Gastroesophageal sphincter (tissue), 4 donors: Measurements from ENCODE around the gene PNPLA7. TPM values are rescaled to one million over a fixed set of nuclear protein-coding genes. Genes with fewer than 3 reads are reported as not detected.

ENCODE experiments used
- ATAC-seq: fragments of 150-250 bp; one replicate; pipeline ENCODE4 v1.9.1; 2016; ENCODE audit warnings: mild to moderate bottlenecking, moderate library complexity
- H3K27ac ChIP-seq, 4 donors: fragments of 200-600 bp; sonication (generic) in 3 of 4; 1 replicate in 3 of 4; 2 replicates in 1 of 4; pipeline ENCODE4 v1.5.1; 2016 to 2019
- H3K27me3 ChIP-seq: fragments of 200-600 bp; sonication (generic); one replicate; pipeline ENCODE4 v1.5.1; 2019
- H3K36me3 ChIP-seq, 2 donors: fragments of 200-600 bp; sonication (generic); one replicate each; pipeline ENCODE4 v1.5.1; 2019; ENCODE audit warnings: control low read depth in 1 of 2
- H3K4me1 ChIP-seq, 3 donors: fragments of 200-600 bp; sonication (generic); 1 replicate in 2 of 3; 2 replicates in 1 of 3; pipeline ENCODE4 v1.5.1; 2016 to 2019; ENCODE audit warnings: control low read depth in 2 of 3
- H3K4me3 ChIP-seq, 2 donors: fragments of 200-600 bp; sonication (generic); one replicate each; pipeline ENCODE4 v1.5.1; 2019; ENCODE audit warnings: mild to moderate bottlenecking in 1 of 2, moderate library complexity in 1 of 2
- H3K9me3 ChIP-seq, 3 donors: fragments of 200-600 bp; sonication (generic); one replicate each; pipeline ENCODE4 v1.5.1; 2017 to 2019; ENCODE audit warnings: control low read depth in 2 of 3
- EP300 ChIP-seq: sonication (generic); formaldehyde crosslinking; IDR thresholded peaks from one replicate; pipeline ENCODE4 v1.6.1; 2017; ENCODE audit warnings: antibody characterized with exemption, mild to moderate bottlenecking
- POLR2A ChIP-seq, 2 donors: fragments of 450-650 bp; IDR thresholded peaks; one replicate each; pipeline ENCODE4 v1.6.1; 2017; ENCODE audit warnings: antibody characterized with exemption in 2 of 2, mild to moderate bottlenecking in 2 of 2, moderate library complexity in 1 of 2
- POLR2AphosphoS5 ChIP-seq: sonication (generic); formaldehyde crosslinking; IDR thresholded peaks from one replicate; pipeline ENCODE4 v1.6.1; 2017; ENCODE audit warnings: antibody characterized with exemption
- WGBS, 2 donors: methylation state at CpG; one replicate each; pipeline ENCODE4 v1.1.5; 2018; ENCODE audit warnings: low coverage in 1 of 2; 5-methylcytosine and 5-hydroxymethylcytosine counted together
- total RNA-seq, 4 donors: library from RNA; depleted of rRNA; stranded (reverse); fragments of >200 nt; gene quantifications; one replicate each; pipeline ENCODE4 v1.1.0, GENCODE V29; 2016
- TF ChIP-seq, protein P1 (sequence below), 4 experiments: fragments of 200-600 bp in 2 of 4; fragments of 450-650 bp in 2 of 4; sonication (generic) in 1 of 4; IDR thresholded peaks; one replicate each; pipeline ENCODE4 v1.5.1; 2017 to 2019; ENCODE audit warnings: antibody characterized with exemption in 4 of 4, mild to moderate bottlenecking in 2 of 4, moderate library complexity in 2 of 4

The PNPLA7 gene
- total RNA-seq, 4 donors from 2014 or later = 2.0 to 11.2 (median 6.6) TPM

DNA sequence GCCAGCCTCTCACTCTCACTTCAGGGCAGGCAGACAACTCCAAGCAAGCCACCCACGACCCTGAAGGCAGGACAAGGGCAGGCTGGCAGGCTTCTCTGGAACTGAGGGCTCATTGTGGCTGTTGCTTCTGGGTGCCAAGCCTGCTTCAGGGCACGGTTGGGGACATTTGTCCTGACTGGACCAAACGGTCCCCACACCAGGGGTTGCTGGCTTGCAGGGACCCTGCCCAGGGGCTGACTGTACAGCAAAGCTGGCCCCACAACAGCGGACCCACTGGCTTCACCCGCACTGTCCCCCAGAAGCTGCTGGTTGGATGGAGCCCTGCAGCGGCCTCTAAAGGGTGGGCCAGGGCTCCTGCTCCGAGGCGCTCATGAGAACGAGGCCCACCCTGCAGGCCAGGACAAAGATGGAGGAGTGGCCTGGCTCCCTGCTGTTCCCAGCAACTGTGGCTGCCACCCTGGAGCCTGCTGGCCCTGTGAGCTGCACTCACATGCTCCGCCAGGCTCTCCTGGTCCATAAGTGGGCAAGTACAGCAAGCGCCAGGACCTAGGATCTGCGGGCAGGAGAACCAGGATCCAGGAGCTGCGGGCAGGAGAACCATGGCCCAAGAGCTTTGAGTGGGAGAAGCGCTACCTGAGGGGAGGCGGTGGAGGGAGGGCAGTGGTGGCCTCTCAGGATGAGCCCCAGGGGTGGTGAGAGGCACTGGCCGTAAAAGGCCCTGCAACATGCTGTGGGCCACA lies 56.7 kb downstream of the PNPLA7 start:
- H3K36me3 ChIP-seq = peaks cover 0 to 37% of the 10 kb centered on the region in 2 donors
- no peak overlapping the region for H3K4me3 ChIP-seq
- no peak for ATAC-seq
- no peaks in the 10 kb centered on the region for H3K9me3 ChIP-seq
- no peaks in the 10 kb centered on the region for H3K27me3 ChIP-seq
- no peak for TF ChIP-seq POLR2A (IDR thresholded peaks at IDR 0.05)
- TF ChIP-seq, protein P1, sequence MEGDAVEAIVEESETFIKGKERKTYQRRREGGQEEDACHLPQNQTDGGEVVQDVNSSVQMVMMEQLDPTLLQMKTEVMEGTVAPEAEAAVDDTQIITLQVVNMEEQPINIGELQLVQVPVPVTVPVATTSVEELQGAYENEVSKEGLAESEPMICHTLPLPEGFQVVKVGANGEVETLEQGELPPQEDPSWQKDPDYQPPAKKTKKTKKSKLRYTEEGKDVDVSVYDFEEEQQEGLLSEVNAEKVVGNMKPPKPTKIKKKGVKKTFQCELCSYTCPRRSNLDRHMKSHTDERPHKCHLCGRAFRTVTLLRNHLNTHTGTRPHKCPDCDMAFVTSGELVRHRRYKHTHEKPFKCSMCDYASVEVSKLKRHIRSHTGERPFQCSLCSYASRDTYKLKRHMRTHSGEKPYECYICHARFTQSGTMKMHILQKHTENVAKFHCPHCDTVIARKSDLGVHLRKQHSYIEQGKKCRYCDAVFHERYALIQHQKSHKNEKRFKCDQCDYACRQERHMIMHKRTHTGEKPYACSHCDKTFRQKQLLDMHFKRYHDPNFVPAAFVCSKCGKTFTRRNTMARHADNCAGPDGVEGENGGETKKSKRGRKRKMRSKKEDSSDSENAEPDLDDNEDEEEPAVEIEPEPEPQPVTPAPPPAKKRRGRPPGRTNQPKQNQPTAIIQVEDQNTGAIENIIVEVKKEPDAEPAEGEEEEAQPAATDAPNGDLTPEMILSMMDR (IDR thresholded peaks at IDR 0.05) = no peak
- TF ChIP-seq POLR2AphosphoS5 = no peak
- TF ChIP-seq EP300 = no peak
- no peak overlapping the region for H3K27ac ChIP-seq
- H3K4me1 ChIP-seq = no peaks in the 10 kb centered on the region
- WGBS, 2 donors = 80% methylated on average over 1 of the region's 16 CpGs; no CpG with 5 or more reads in 1 of the 2 donors

DNA sequence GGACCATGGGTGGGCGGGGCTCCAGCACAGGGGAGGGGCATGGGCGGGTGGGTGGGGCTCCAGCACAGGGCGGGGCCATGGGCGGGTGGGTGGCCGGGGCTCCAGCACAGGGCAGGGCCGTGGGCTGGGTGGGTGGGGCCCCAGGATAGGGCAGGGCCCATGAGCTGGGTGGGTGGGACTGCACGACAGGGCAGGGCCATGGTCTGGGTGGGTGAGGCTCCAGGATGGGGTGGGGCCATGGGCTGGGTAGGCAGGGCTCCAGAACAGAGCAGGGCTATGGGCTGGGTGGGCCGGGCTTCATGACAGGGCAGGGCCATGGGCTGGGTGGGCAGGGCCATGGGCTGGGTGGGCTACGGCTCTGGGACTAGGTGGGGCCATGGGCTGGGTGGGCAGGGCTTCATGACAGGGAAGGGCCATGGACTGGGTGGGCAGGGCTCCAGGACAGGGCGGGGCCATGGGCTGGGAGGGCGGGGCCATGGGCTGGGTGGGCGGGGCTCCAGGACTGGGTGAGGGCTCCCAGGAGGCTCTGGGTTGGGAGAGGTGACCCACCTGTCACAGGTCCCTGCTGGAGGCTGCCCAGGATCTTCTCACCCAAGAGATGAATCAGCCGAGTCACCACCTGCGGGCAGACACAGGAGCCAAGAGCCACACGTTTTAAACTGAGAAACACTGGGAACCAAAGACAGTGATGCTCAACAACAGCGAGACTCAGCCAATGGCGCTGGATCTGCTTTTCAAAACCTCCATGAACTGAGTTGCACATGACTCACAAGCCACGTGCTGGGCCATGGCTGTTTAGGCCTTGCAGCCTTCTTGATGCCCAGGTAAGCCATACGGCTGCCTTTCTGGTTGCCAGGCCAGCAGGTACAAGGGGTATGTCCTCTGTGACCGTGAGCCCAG lies 57.5 kb downstream of the PNPLA7 start:
- no peak for ATAC-seq
- 93% methylated on average over 5 of the region's 20 CpGs; no CpG with 5 or more reads in 1 of the 2 donors for WGBS, 2 donors
- Histone ChIP-seq H3K9me3 (no peaks in the 10 kb centered on the region), H3K36me3 (peaks cover 0 to 37% of the 10 kb centered on the region in 2 donors), H3K4me1 (no peaks in the 10 kb centered on the region), H3K4me3 (no peak overlapping the region), H3K27ac (no peak overlapping the region), H3K27me3 (no peaks in the 10 kb centered on the region)
- TF ChIP-seq EP300 = no peak
- no peak for TF ChIP-seq POLR2A (IDR thresholded peaks at IDR 0.05)
- TF ChIP-seq POLR2AphosphoS5 = no peak
- TF ChIP-seq, protein P1 (IDR thresholded peaks at IDR 0.05) = no peak

DNA sequence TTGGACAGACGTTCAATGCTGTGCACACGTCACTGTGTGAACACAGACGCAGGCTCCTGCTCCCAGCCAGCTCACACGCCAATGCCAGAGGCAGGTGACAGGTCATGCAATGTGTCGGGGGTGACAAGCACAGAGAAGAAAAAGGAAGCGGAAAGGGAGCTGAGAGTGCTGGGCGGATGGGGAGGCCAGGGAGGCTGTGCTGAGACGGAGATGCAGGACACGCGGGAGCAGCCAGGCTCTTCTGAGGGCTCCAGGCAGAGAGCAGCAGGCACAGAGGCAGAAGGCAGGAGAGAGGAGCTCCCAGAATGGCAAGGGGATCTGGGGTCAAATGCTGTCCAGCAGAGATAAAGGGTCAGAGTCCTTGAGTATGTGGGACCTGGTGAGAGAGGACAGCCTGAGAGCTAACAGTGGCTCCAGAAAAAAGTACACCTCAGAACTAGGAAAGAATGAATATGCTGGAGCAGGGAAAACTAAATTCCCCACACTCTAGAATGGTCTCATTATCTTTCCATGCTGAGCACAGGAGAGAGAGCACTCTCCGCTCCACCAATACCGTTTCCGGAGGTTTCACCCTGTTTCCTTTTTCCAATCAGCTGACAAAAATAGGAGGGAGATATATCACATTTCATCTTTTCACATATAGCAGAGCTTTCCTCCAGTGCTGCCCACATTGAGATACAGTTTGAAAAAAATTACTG lies 58.3 kb downstream of the PNPLA7 start:
- H3K4me1 ChIP-seq = no peaks in the 10 kb centered on the region
- H3K9me3 ChIP-seq = no peaks in the 10 kb centered on the region
- H3K4me3 ChIP-seq = no peak overlapping the region
- no peaks in the 10 kb centered on the region for H3K27me3 ChIP-seq
- ATAC-seq = no peak
- TF ChIP-seq EP300 (no peak), POLR2AphosphoS5 (no peak), POLR2A (IDR thresholded peaks at IDR 0.05) (no peak)
- TF ChIP-seq, protein P1 (IDR thresholded peaks at IDR 0.05) = no peak
- no peak overlapping the region for H3K27ac ChIP-seq
- 88 to 90% methylated on average over 8 to 13 of the region's 13 CpGs for WGBS, 2 donors
- H3K36me3 ChIP-seq = peaks cover 0 to 35% of the 10 kb centered on the region in 2 donors

DNA sequence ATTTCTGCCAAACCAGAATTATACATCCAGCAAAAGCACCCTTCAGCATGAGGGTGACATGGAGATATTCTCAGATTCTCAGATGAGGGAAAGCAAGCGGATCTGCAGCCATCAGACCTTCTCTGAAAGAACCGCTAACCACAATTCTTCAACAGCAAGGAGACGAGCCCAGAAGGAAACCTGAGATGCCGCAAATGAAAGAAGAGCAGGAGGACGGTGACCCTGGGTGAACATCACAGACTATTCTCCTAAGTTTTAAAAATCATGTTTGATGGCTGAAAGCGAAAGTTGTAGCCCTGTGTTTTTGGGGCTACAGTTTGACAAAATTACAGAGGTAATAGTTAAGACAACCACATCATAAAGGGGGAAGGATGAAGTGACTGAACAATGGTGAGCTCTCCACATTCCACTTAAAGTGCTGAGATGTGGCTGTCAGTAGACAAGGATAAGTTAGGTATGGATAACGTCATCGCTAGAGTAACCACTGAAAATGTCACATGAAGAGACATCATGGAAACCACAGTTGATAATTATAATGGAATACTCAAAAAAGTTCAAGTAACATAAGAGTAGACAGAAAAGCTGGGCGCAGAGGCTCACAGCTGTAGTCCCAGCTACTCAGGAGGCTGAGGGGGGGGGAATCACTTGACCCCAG lies 59.5 kb downstream of the PNPLA7 start:
- H3K4me3 ChIP-seq = no peak overlapping the region
- ATAC-seq = no peak
- H3K27me3 ChIP-seq = no peaks in the 10 kb centered on the region
- TF ChIP-seq, protein P1 (IDR thresholded peaks at IDR 0.05) = no peak
- TF ChIP-seq EP300 = no peak
- no peak for TF ChIP-seq POLR2AphosphoS5
- TF ChIP-seq POLR2A (IDR thresholded peaks at IDR 0.05) = no peak
- WGBS, 2 donors = 85 to 87% methylated on average over 8 of the region's 9 CpGs
- no peaks in the 10 kb centered on the region for H3K9me3 ChIP-seq
- no peak overlapping the region for H3K27ac ChIP-seq
- H3K36me3 ChIP-seq = peaks cover 0 to 35% of the 10 kb centered on the region in 2 donors
- no peaks in the 10 kb centered on the region for H3K4me1 ChIP-seq
